Measurements from ENCODE around the gene FAHD2B. TPM values are rescaled to one million over a fixed set of nuclear protein-coding genes. Genes with fewer than 3 reads are reported as not detected.
"Not testable (repeated sequence)": the region's sequence is repeated elsewhere in the genome, so short reads cannot be mapped to it uniquely, and the experiment has no call there.

Gene FAHD2B
- total and polyA plus RNA-seq, 4 experiments from 2014 or later = 13.3 to 25.2 (median 21.0) TPM

- intact Hi-C loops (cut with micrococcal nuclease) = loop anchor here (5.0 to 10.0 kb wide), 2 partner anchors 294 to 476 kb away; partner anchors contain the start of genes CNNM3 and KANSL3
- not testable (repeated sequence) for H3K4me3 Mint-ChIP-seq; H3K27ac ChIP-seq (ENCODE audit: low read depth, low read length); H3K27ac Mint-ChIP-seq; H3K9me3 Mint-ChIP-seq; H3K9me3 ChIP-seq (ENCODE audit: control insufficient read depth in 1 of 2, low read length in 2 of 2); H3K4me3 ChIP-seq (ENCODE audit: low read length in 2 of 2); H3K36me3 Mint-ChIP-seq; H3K27me3 ChIP-seq (ENCODE audit: insufficient read depth, low read length); H3K36me3 ChIP-seq (ENCODE audit: insufficient read depth, low read length); H3K27me3 Mint-ChIP-seq; DNase-seq; H3K4me1 ChIP-seq (ENCODE audit: insufficient read depth, low read length)
- POLR2A ChIA-PET (ENCODE audit: partially characterized antibody) = interaction anchor here (3.4 kb wide), 1 partner anchor 149 kb away, joined by 35 read pairs; no protein-coding TSS in a partner anchor
- peaks cover 5 to 12% (median 7%) of the 10 kb centered on the region in 4 donors for H3K4me1 Mint-ChIP-seq
- CTCF ChIA-PET (ENCODE audit: partially characterized antibody) = interaction anchor here (1.2 to 2.9 kb wide), 8 partner anchors 97 to 324 kb away, joined by 3 to 40 read pairs (median 4); partner anchors contain the start of gene ANKRD39
Measured at GRCh38 chr2:97111246-97111645, 16.6 kb upstream of the FAHD2B start.

- DNase-seq; H3K27me3 ChIP-seq (ENCODE audit: insufficient read depth, low read length); intact Hi-C loops (cut with micrococcal nuclease); H3K27ac Mint-ChIP-seq; H3K9me3 ChIP-seq (ENCODE audit: control insufficient read depth in 1 of 2, low read length in 2 of 2); H3K36me3 ChIP-seq (ENCODE audit: insufficient read depth, low read length); H3K4me3 ChIP-seq (ENCODE audit: low read length in 2 of 2); H3K36me3 Mint-ChIP-seq; H3K27ac ChIP-seq (ENCODE audit: low read depth, low read length); H3K4me1 ChIP-seq (ENCODE audit: insufficient read depth, low read length); H3K4me3 Mint-ChIP-seq; POLR2A ChIA-PET (ENCODE audit: partially characterized antibody); H3K4me1 Mint-ChIP-seq; CTCF ChIA-PET (ENCODE audit: partially characterized antibody): not testable (repeated sequence)
- Mint-ChIP-seq H3K27me3 (peaks cover 4 to 21% of the 10 kb centered on the region in 2 donors), H3K9me3 (peaks cover 2 to 14% (median 8%) of the 10 kb centered on the region in 8 donors)
Measured at GRCh38 chr2:97106878-97107277, 12.2 kb upstream of the FAHD2B start.

- H3K27ac Mint-ChIP-seq; H3K4me1 ChIP-seq (ENCODE audit: insufficient read depth, low read length); H3K9me3 ChIP-seq (ENCODE audit: control insufficient read depth in 1 of 2, low read length in 2 of 2); H3K9me3 Mint-ChIP-seq; H3K4me3 Mint-ChIP-seq; CTCF ChIA-PET (ENCODE audit: partially characterized antibody); H3K27me3 ChIP-seq (ENCODE audit: insufficient read depth, low read length); H3K36me3 Mint-ChIP-seq; H3K36me3 ChIP-seq (ENCODE audit: insufficient read depth, low read length); H3K4me3 ChIP-seq (ENCODE audit: low read length in 2 of 2); H3K27ac ChIP-seq (ENCODE audit: low read depth, low read length); DNase-seq; POLR2A ChIA-PET (ENCODE audit: partially characterized antibody): not testable (repeated sequence)
- Mint-ChIP-seq H3K27me3 (peaks cover 8 to 19% of the 10 kb centered on the region in 2 donors), H3K4me1 (peaks cover 4 to 10% (median 8%) of the 10 kb centered on the region in 4 donors)
- intact Hi-C loops (cut with micrococcal nuclease) = loop anchor here (5.0 kb wide), 1 partner anchor 137 kb away; no protein-coding TSS in a partner anchor
Measured at GRCh38 chr2:97098786-97099372, 4.2 kb upstream of the FAHD2B start.

GRCh38 chr2:97095661-97096060, 979 bp upstream of the FAHD2B start:
- Mint-ChIP-seq H3K36me3 (peaks cover 0 to under 1% of the 10 kb centered on the region in 2 donors), H3K4me3 (peak overlapping the region; percentile 36 to 80 (median 76)), H3K9me3 (no peaks in the 10 kb centered on the region), H3K27ac (peak overlapping the region; percentile 20 to 89 (median 83)), H3K27me3 (peaks cover 5 to 7% of the 10 kb centered on the region in 2 donors), H3K4me1 (peaks cover 5 to 10% (median 8%) of the 10 kb centered on the region in 4 donors)
- POLR2A ChIA-PET (ENCODE audit: partially characterized antibody) = interaction anchor here (0.9 kb wide), 1 partner anchor 16 kb away, joined by 3 read pairs; no protein-coding TSS in a partner anchor
- Histone ChIP-seq H3K4me3 (ENCODE audit: low read length in 2 of 2) (no peak overlapping the region), H3K27me3 (ENCODE audit: insufficient read depth, low read length) (no peaks in the 10 kb centered on the region), H3K9me3 (ENCODE audit: control insufficient read depth in 1 of 2, low read length in 2 of 2) (no peaks in the 10 kb centered on the region), H3K27ac (ENCODE audit: low read depth, low read length) (no peak overlapping the region), H3K36me3 (ENCODE audit: insufficient read depth, low read length) (no peaks in the 10 kb centered on the region), H3K4me1 (ENCODE audit: insufficient read depth, low read length) (peaks cover 11% of the 10 kb centered on the region)
- intact Hi-C loops (cut with micrococcal nuclease) = loop anchor here (5.0 kb wide), 1 partner anchor 133 kb away; no protein-coding TSS in a partner anchor
- CTCF ChIA-PET (ENCODE audit: partially characterized antibody) = interaction anchor here (0.6 to 1.7 kb wide), 3 partner anchors 17 to 240 kb away, joined by 3 to 8 read pairs (median 3); partner anchors contain the start of genes ANKRD36 and ANKRD39
- DNase-seq = no peak

- H3K36me3 Mint-ChIP-seq; H3K4me3 ChIP-seq (ENCODE audit: low read length in 2 of 2); H3K27me3 ChIP-seq (ENCODE audit: insufficient read depth, low read length); H3K9me3 Mint-ChIP-seq; H3K9me3 ChIP-seq (ENCODE audit: control insufficient read depth in 1 of 2, low read length in 2 of 2); H3K36me3 ChIP-seq (ENCODE audit: insufficient read depth, low read length); H3K27me3 Mint-ChIP-seq; intact Hi-C loops (cut with micrococcal nuclease); POLR2A ChIA-PET (ENCODE audit: partially characterized antibody); H3K27ac ChIP-seq (ENCODE audit: low read depth, low read length); CTCF ChIA-PET (ENCODE audit: partially characterized antibody); DNase-seq: not testable (repeated sequence)
- H3K4me1 Mint-ChIP-seq = peaks cover 5 to 10% (median 8%) of the 10 kb centered on the region in 4 donors
- peaks cover 11% of the 10 kb centered on the region for H3K4me1 ChIP-seq (ENCODE audit: insufficient read depth, low read length)
- H3K27ac Mint-ChIP-seq = peak overlapping the region in 4 of 7 donors; percentile 44 to 83 (median 56)
- H3K4me3 Mint-ChIP-seq = peak overlapping the region in 7 of 8 donors; percentile 59 to 76 (median 64)
Measured at GRCh38 chr2:97093983-97094771, 505 bp downstream of the FAHD2B start.

GRCh38 chr2:97092946-97093345, 1.7 kb downstream of the FAHD2B start:
- H3K9me3 ChIP-seq (ENCODE audit: control insufficient read depth in 1 of 2, low read length in 2 of 2); H3K36me3 ChIP-seq (ENCODE audit: insufficient read depth, low read length); CTCF ChIA-PET (ENCODE audit: partially characterized antibody); H3K27me3 Mint-ChIP-seq; POLR2A ChIA-PET (ENCODE audit: partially characterized antibody); H3K27me3 ChIP-seq (ENCODE audit: insufficient read depth, low read length); H3K27ac Mint-ChIP-seq; H3K27ac ChIP-seq (ENCODE audit: low read depth, low read length); H3K4me3 ChIP-seq (ENCODE audit: low read length in 2 of 2); H3K9me3 Mint-ChIP-seq; DNase-seq; intact Hi-C loops (cut with micrococcal nuclease): not testable (repeated sequence)
- H3K4me3 Mint-ChIP-seq = peak overlapping the region in 1 of 8 donors; percentile 20
- peaks cover 8 to 12% of the 10 kb centered on the region in 2 donors for H3K36me3 Mint-ChIP-seq
- H3K4me1 ChIP-seq (ENCODE audit: insufficient read depth, low read length) = peaks cover 11% of the 10 kb centered on the region
- peaks cover 5 to 10% (median 8%) of the 10 kb centered on the region in 4 donors for H3K4me1 Mint-ChIP-seq

GRCh38 chr2:97088706-97089105, 6.0 kb downstream of the FAHD2B start:
- H3K4me3 ChIP-seq (ENCODE audit: low read length in 2 of 2); H3K27me3 ChIP-seq (ENCODE audit: insufficient read depth, low read length); intact Hi-C loops (cut with micrococcal nuclease); H3K27me3 Mint-ChIP-seq; CTCF ChIA-PET (ENCODE audit: partially characterized antibody); H3K9me3 ChIP-seq (ENCODE audit: control insufficient read depth in 1 of 2, low read length in 2 of 2); H3K4me1 ChIP-seq (ENCODE audit: insufficient read depth, low read length); H3K4me1 Mint-ChIP-seq; H3K9me3 Mint-ChIP-seq; H3K36me3 ChIP-seq (ENCODE audit: insufficient read depth, low read length); H3K27ac Mint-ChIP-seq; POLR2A ChIA-PET (ENCODE audit: partially characterized antibody); H3K4me3 Mint-ChIP-seq; H3K27ac ChIP-seq (ENCODE audit: low read depth, low read length); DNase-seq: not testable (repeated sequence)
- peaks cover 11 to 19% of the 10 kb centered on the region in 2 donors for H3K36me3 Mint-ChIP-seq

Data from CD4-positive, alpha-beta memory T cell (primary cell).